MG63 (cell line): Measurements from ENCODE around the gene LRP4. TPM values are rescaled to one million over a fixed set of nuclear protein-coding genes. Genes with fewer than 3 reads are reported as not detected.
A peak's percentile ranks its signal among the peaks of the same experiment; 100 is the strongest.

Experiments
- DNase-seq: peaks from one replicate; pipeline ENCODE4 v3.0.0-alpha.2; 2020
- H3K27me3 ChIP-seq: fragments of 250-450 bp; sonication (Bioruptor Pico); 2 replicates; pipeline ENCODE4 v1.5.1; 2020; ENCODE audit warnings: mild to moderate bottlenecking, moderate library complexity
- H3K36me3 ChIP-seq: fragments of 250-450 bp; sonication (Bioruptor Pico); 2 replicates; pipeline ENCODE4 v1.5.1; 2020; ENCODE audit warnings: mild to moderate bottlenecking, moderate library complexity
- H3K4me3 ChIP-seq: fragments of 250-450 bp; sonication (Bioruptor Pico); 2 replicates; pipeline ENCODE4 v1.5.1; 2020; ENCODE audit warnings: mild to moderate bottlenecking, moderate library complexity
- H3K9me3 ChIP-seq: fragments of 250-450 bp; sonication (Bioruptor Pico); 2 replicates; pipeline ENCODE4 v1.5.1; 2020; ENCODE audit warnings: mild to moderate bottlenecking, moderate library complexity
- total RNA-seq: library from RNA; depleted of rRNA; stranded (reverse); fragments of >200 nt; shearing (Covaris generic); gene quantifications from 2 replicates; pipeline ENCODE4 v1.2.3, GENCODE V29; 2014; ENCODE audit warnings: low replicate concordance; rRNA removed

The LRP4 gene
- total RNA-seq, 1 experiment from 2014 or later: 0.03 TPM

DNA sequence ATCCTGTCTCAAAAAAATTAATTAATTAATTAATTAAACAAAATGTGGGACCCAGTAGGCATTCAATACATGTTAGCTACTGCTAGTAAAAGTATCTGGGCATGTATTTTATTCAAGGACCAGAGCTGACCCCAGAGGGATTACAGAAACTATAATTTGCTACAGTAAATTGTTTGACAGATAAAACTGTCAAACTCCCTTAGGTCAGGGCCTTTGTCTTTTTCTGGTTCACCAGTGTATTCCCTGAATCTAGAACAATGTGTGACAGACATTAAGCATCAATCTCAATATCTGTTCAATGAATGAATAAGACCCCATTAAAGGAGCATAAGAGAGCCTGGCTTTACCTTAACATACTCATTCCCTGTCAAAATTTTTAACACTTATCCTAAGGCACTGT is 78.2 kb downstream of the LRP4 start:
- no peak for DNase-seq
- H3K9me3 ChIP-seq: no peaks in the 10 kb centered on the region
- H3K4me3 ChIP-seq: no peak overlapping the region
- no peaks in the 10 kb centered on the region for H3K27me3 ChIP-seq
- H3K36me3 ChIP-seq: peaks cover 49% of the 10 kb centered on the region

DNA sequence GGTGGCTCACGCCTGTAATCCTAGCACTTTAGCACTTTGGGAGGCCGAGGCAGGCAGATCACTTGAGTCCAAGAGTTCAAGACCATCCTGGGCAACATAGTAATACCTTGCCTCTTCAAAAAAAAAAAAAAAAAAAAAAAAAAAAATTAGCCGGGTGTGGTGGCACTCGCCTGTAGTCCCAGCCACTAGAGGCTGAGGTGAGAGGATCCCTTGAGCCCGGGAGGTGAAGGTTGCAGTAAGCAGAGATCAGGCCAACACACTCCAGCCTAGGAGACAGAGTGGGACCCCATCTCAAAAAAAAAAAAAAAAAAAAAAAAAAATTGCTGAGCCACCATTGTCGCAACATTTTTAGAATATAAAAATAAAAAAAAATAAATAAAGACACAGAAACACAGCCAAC is 79.8 kb downstream of the LRP4 start:
- Histone ChIP-seq H3K4me3 (no peak overlapping the region), H3K27me3 (no peaks in the 10 kb centered on the region), H3K9me3 (no peaks in the 10 kb centered on the region), H3K36me3 (peaks cover 47% of the 10 kb centered on the region)
- no peak for DNase-seq

DNA sequence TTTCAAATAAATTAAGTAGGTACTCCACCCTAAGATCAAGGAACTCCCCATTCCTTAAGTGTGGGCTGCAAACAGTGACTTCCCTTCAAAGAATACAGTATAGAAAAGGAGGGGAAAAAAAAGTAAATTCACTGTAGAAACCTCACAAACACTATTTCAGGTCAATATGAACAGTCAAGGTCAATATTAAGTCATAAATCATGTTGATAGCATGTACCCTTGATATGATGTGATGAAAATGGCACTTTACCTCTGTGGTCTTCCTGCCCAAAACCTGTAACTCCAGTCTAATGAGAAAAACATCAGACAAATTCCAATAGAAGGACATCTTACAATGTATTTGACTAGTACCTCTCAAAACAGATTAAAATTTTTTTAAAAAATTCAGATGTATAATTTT is 80.5 kb downstream of the LRP4 start:
- Histone ChIP-seq H3K27me3 (no peaks in the 10 kb centered on the region), H3K36me3 (peaks cover 45% of the 10 kb centered on the region), H3K4me3 (no peak overlapping the region), H3K9me3 (no peaks in the 10 kb centered on the region)
- DNase-seq: no peak

DNA sequence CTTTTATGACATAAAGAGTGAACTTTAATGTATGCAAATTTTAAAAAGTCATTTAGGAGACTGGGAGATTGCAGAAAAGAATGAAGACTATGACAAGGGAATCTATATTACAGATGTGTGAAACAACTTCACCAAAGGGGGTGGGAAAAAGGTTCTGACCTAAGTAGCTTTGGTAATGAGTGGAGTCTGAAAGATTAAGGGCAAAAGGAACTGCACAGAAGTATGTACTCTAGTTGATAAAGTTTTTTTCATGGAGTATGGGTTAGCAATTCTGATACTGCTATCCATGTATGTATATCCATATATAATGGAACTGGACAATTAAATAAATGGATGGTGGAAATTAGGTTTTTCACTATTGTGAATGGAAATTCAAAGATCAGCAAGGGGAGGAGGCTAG is 81.5 kb downstream of the LRP4 start:
- Histone ChIP-seq H3K9me3 (no peaks in the 10 kb centered on the region), H3K27me3 (no peaks in the 10 kb centered on the region), H3K4me3 (no peak overlapping the region), H3K36me3 (peaks cover 38% of the 10 kb centered on the region)
- DNase-seq: no peak

DNA sequence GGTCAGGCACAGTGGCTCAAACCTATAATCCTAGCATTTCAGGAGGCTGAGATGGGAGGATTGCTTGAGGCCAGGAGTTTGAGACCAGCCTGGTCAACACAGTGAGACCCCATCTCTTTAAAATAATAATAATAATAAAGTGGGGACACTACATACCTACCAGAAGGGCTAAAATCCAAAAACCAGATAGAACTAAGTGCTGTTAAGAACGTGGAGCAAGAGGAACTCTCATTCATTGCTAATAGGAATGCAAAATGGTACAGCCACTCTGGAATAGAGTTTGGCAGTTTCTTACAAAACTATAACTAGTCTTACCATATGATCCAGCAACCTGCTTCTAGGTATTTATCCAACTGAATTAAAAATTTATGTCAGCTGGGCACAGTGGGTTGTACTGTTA is 81.9 kb downstream of the LRP4 start:
- Histone ChIP-seq H3K9me3 (no peaks in the 10 kb centered on the region), H3K36me3 (peaks cover 37% of the 10 kb centered on the region), H3K27me3 (no peaks in the 10 kb centered on the region), H3K4me3 (no peak overlapping the region)
- no peak for DNase-seq

DNA sequence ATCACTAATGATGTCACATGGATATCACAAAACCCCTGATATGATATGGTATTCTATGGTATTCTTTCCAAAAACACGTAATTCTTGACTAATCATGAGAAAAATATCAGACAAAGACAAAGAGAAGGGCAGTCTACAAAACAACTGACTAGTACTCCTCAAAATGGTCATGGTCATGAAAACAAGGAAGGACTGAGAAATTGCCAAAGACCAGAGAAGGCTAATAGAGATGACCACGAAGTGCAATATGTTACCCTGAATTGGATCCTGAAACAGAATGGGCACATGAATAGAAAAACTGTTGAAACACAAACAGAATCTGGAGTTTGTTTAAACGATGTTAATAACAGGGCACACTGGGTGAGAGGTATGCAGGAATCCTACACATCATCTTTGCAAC is 82.5 kb downstream of the LRP4 start:
- DNase-seq: no peak
- Histone ChIP-seq H3K36me3 (peaks cover 35% of the 10 kb centered on the region), H3K9me3 (no peaks in the 10 kb centered on the region; the same call in 1 of the 2 replicates), H3K27me3 (no peaks in the 10 kb centered on the region), H3K4me3 (no peak overlapping the region)

DNA sequence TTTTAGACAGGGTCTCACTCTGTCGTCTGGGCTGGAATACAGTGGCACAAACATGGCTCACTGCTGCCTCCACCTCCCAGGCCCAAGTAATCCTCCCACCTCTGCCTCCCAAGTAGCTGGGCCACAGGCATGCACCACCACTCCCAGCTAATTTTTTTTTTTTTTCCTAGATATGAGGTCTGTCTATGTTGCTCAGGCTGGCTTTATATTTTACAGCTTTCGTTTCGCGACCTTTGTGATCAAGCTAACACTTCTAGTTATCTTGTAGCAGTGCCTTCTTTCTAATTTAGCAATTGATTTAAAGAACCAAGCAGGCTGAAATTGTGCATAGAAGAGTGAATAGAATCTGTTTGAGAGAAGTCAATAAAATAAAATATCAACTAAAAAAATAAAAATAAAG is 83.5 kb downstream of the LRP4 start:
- H3K27me3 ChIP-seq: no peaks in the 10 kb centered on the region
- DNase-seq: no peak
- no peaks in the 10 kb centered on the region; the same call in 1 of the 2 replicates for H3K9me3 ChIP-seq
- peaks cover 33% of the 10 kb centered on the region for H3K36me3 ChIP-seq
- H3K4me3 ChIP-seq: no peak overlapping the region

DNA sequence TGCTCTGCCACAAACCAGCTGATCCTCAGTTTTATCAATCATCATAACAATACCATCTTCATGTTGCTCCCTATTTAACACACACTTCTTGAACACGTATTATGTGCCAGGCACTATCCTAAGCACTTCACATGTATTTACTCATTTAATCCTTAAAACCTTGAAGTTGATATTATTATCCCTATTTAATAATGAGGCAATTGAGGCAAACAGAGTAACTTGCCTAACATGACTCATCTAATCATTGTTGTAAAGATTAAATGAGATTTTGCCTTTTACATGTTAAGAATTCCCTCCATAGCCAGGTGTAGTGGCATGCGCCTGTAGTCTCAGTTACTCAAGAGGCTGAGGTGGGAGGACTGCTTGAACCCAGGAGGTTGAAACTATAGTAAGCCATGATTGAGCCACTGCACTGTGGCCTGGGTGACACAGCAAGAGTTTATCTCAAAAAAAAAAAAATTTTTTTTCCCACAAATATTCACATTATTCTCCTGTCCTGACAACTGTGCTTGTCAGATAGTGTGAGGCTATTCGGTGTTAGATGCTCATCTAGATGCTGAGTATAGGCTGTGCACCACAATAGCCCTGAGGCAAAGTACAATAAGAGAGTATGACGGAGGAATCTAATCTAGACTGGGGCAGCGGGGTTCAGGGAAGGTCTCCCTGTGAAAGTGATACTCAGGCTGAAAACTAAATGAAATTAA is 85.7 kb downstream of the LRP4 start:
- no peak for DNase-seq
- Histone ChIP-seq H3K9me3 (no peaks in the 10 kb centered on the region; the same call in 1 of the 2 replicates), H3K36me3 (peaks cover 23% of the 10 kb centered on the region), H3K27me3 (no peaks in the 10 kb centered on the region), H3K4me3 (no peak overlapping the region)

DNA sequence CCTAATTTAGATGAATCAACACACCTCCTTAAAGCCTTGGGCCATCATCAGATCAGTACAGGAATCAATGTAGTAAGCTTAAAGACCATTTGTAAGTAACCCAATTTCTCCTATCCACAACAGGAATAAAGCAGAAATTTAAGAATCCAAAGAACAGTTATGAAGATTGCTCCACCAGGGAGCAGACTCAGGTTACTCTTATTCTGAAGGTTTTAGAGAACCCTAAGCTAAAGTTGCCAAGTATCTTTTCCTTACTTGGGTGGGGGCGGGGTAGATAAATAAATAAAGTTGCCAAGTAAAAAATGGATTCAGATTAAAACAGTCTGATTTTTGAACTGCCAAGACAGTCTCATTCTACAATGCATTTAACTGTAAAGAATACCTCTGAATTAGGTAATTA is 90.4 kb downstream of the LRP4 start:
- DNase-seq: no peak
- peaks cover 8% of the 10 kb centered on the region for H3K36me3 ChIP-seq
- H3K9me3 ChIP-seq: no peaks in the 10 kb centered on the region; the same call in 1 of the 2 replicates
- H3K4me3 ChIP-seq: no peak overlapping the region
- H3K27me3 ChIP-seq: no peaks in the 10 kb centered on the region

DNA sequence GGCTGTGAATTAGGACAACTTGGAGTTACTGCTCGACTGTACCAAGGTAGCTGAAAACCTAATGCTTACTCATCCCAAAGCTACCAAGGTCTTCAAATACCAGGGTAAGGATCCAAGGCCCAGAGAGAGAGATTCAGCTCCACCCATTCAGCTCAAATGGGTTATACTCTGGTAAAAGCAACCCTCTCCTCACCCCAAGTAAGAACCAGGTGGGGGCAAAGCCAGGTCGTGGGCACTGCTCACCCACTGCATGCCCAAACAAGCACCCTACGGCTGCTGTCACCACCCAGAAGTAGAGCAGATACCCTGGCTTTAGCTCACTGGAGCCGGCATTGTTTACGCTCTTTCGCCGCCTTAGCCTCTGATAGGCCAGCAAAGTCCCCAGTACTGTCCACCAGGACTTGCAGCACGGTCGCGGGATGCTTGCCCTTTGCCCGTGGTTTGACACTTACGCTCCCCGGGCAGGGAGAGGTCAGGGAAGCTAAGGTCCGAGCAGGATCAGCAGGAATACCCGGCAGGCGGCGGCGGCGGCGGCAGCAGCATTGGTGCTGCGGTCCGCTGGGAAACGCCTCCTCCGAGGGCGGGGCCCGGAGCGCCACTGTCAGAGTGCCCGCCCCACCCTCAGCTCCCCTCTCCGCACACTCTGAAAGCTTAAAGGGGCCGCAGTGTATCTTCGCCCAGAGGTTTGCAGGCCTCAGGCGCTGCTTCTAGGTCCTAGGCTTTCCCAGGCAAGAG is 91.9 kb downstream of the LRP4 start:
- H3K4me3 ChIP-seq: peak overlapping the region; percentile 23
- H3K36me3 ChIP-seq: peaks cover 8% of the 10 kb centered on the region
- peak; percentile 78 for DNase-seq
- H3K9me3 ChIP-seq: no peaks in the 10 kb centered on the region; the same call in 1 of the 2 replicates
- no peaks in the 10 kb centered on the region for H3K27me3 ChIP-seq

DNA sequence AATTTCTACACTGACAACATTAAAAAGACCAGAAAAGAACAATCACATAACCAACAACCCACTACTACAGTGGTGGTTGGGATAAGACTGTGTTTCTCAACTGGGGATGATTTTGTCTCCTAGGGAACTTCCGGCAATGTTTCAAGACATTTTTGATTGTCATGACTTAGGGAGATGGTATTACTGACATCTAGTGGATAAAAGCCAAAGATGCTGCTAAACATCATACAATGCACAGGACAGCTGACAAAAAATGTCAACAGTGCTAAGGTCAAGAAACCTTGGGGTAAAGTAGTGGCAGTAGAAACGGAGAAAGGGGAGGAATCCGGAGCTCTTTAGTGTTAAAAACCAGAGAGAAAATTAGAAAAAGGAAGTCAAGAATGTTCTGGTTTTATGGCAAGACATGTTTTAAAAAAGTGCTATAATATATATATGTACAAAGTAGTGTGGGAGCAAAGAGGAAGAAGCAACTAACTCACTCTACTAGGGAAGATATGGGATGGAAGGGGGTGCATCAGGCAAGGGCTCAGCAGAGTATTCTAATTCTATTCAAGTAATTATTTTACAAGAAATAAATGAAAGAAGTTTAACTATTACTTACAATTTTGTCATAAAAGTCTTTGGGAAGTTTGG is 109.4 kb downstream of the LRP4 start:
- H3K4me3 ChIP-seq: no peak overlapping the region
- no peak for DNase-seq
- no peaks in the 10 kb centered on the region for H3K27me3 ChIP-seq
- H3K36me3 ChIP-seq: peaks cover 65% of the 10 kb centered on the region
- H3K9me3 ChIP-seq: no peaks in the 10 kb centered on the region

Other genes starting within 250 kb of the LRP4 start
- gene ARHGAP1, start 217.9 kb downstream of the LRP4 start, total RNA-seq: 2.6 and 6.3 TPM in 2 replicates
- gene ZNF408, start 217.5 kb downstream of the LRP4 start, total RNA-seq: 8.0 and 16.1 TPM in 2 replicates
- 0.46 TPM in 1 of 2 replicates, not detected in the other for gene F2, start 199.3 kb downstream of the LRP4 start, total RNA-seq
- 61.6 and 65.4 TPM in 2 replicates for gene CKAP5, start 72.3 kb downstream of the LRP4 start, total RNA-seq
- gene CSTPP1, start 18.2 kb upstream of the LRP4 start, total RNA-seq: 1.6 and 5.2 TPM in 2 replicates